HepG2 (cell line): ENCODE results near the gene QDPR. TPM values are rescaled to one million over a fixed set of nuclear protein-coding genes. Genes with fewer than 3 reads are reported as not detected.

ENCODE experiments used
- ARID5B ChIP-seq: IDR thresholded peaks from 2 replicates; pipeline ENCODE4 v1.4.0; 2020; ENCODE audit warnings: mild to moderate bottlenecking, missing genetic modification reagents
- GMEB1 ChIP-seq: sonication (generic); formaldehyde crosslinking; IDR thresholded peaks from 2 replicates; pipeline ENCODE4 v1.5.1; 2020; ENCODE audit warnings: missing genetic modification reagents, mild to moderate bottlenecking, borderline replicate concordance
- KLF15 ChIP-seq: sonication (generic); formaldehyde crosslinking; IDR thresholded peaks from 2 replicates; pipeline ENCODE4 v1.8.1; 2023; ENCODE audit warnings: borderline replicate concordance, mild to moderate bottlenecking, inconsistent platforms, missing genetic modification reagents, mixed read lengths
- NCOR1 ChIP-seq: fragments of 200-600 bp; sonication (generic); IDR thresholded peaks from 2 replicates; pipeline ENCODE4 v1.7.0; 2017; ENCODE audit warnings: antibody characterized with exemption, low read length, borderline replicate concordance
- NFE2L1 ChIP-seq: sonication (generic); formaldehyde crosslinking; IDR thresholded peaks from 2 replicates; pipeline ENCODE4 v1.4.0; 2020; ENCODE audit warnings: missing genetic modification reagents, mild to moderate bottlenecking, borderline replicate concordance
- NR0B2 ChIP-seq: sonication (generic); formaldehyde crosslinking; IDR thresholded peaks from 2 replicates; pipeline ENCODE4 v1.4.0; 2020; ENCODE audit warnings: mild to moderate bottlenecking, missing genetic modification reagents
- PHF8 ChIP-seq: sonication (generic); formaldehyde crosslinking; IDR thresholded peaks from 2 replicates; pipeline ENCODE4 v1.5.0; 2020; ENCODE audit warnings: missing genetic modification reagents
- RARG ChIP-seq: sonication (generic); formaldehyde crosslinking; IDR thresholded peaks from 2 replicates; pipeline ENCODE4 v1.4.0; 2020; ENCODE audit warnings: low read depth, mild to moderate bottlenecking, missing genetic modification reagents
- REST ChIP-seq, 2 experiments: IDR thresholded peaks; 2 replicates each; pipeline ENCODE4 v1.6.1; 2011 to 2012; ENCODE audit warnings: low read length in 2 of 2, borderline replicate concordance in 1 of 2, low read depth in 1 of 2, mild to moderate bottlenecking in 1 of 2, moderate library complexity in 1 of 2
- SRF ChIP-seq: IDR thresholded peaks from 2 replicates; pipeline ENCODE4 v1.6.1; 2011; ENCODE audit warnings: mild to moderate bottlenecking, low read depth, low read length, moderate library complexity
- THAP8 ChIP-seq: sonication (generic); formaldehyde crosslinking; IDR thresholded peaks from 2 replicates; pipeline ENCODE4 v1.5.1; 2020; ENCODE audit warnings: missing genetic modification reagents, mild to moderate bottlenecking, borderline replicate concordance
- ZMAT5 ChIP-seq: sonication (generic); formaldehyde crosslinking; IDR thresholded peaks from 2 replicates; pipeline ENCODE4 v1.5.0; 2020; ENCODE audit warnings: mild to moderate bottlenecking, low read depth, missing genetic modification reagents, borderline replicate concordance
- ZNF20 ChIP-seq: sonication (generic); formaldehyde crosslinking; IDR thresholded peaks from 2 replicates; pipeline ENCODE4 v1.4.0; 2020; ENCODE audit warnings: mild to moderate bottlenecking, moderate library complexity, missing genetic modification reagents
- ZNF264 ChIP-seq: sonication (generic); formaldehyde crosslinking; IDR thresholded peaks from 2 replicates; pipeline ENCODE4 v1.4.0; 2020; ENCODE audit warnings: missing genetic modification reagents
- ZNF337 ChIP-seq: sonication (generic); formaldehyde crosslinking; IDR thresholded peaks from 2 replicates; pipeline ENCODE4 v1.5.1; 2020; ENCODE audit warnings: missing genetic modification reagents, low read depth, mild to moderate bottlenecking, borderline replicate concordance
- ZNF510 ChIP-seq: sonication (generic); formaldehyde crosslinking; IDR thresholded peaks from 2 replicates; pipeline ENCODE4 v1.4.0; 2020; ENCODE audit warnings: low read depth, mild to moderate bottlenecking, missing genetic modification reagents
- ZNF556 ChIP-seq: sonication (generic); formaldehyde crosslinking; IDR thresholded peaks from 2 replicates; pipeline ENCODE4 v1.4.0; 2020; ENCODE audit warnings: mild to moderate bottlenecking, missing genetic modification reagents, borderline replicate concordance
- ZNF773 ChIP-seq: sonication (generic); formaldehyde crosslinking; IDR thresholded peaks from 2 replicates; pipeline ENCODE4 v1.4.0; 2020; ENCODE audit warnings: missing genetic modification reagents, borderline replicate concordance
- polyA plus RNA-seq, 8 experiments: library from polyadenylated mRNA; depleted of rRNA in 3 of 8; stranded (reverse) in 7 of 8; unstranded in 1 of 8; fragments of >200 nt; fragmentation: Illumina TruSeq in 4 of 8; extraction: Trizol in 4 of 8; gene quantifications; 2 replicates each; pipeline versions ENCODE4 v1.2.1 to v1.2.3, GENCODE V29; 2011 to 2016; ENCODE audit warnings: low read depth in 4 of 8, missing spikeins in 1 of 8, mixed read lengths in 1 of 8; ENCODE audit not compliant: insufficient read depth in 1 of 8
- total RNA-seq, 5 experiments: library from RNA; depleted of rRNA; stranded (reverse); fragments of >200 nt; fragmentation: Illumina TruSeq; extraction: Trizol; gene quantifications; 2 replicates each; pipeline ENCODE4 v1.2.3, GENCODE V29; 2016; ENCODE audit warnings: low read depth in 1 of 5

The QDPR gene
- total and polyA plus RNA-seq, 2 of the 13 experiments (the other 11 are each of a cell fraction or from before 2014, with no cell fraction given), result 9.9 to 95.5 TPM

GRCh38 chr4:17511509-17511949 lies 361 bp downstream of the QDPR start (continued):
- TF ChIP-seq THAP8 (CRISPR knock-in tag) (no peak), KLF15 (no peak), NR0B2 (CRISPR knock-in tag) (no peak), ZNF337 (CRISPR knock-in tag) (no peak), SRF (no peak), NFE2L1 (no peak), ZNF556 (CRISPR knock-in tag) (no peak), GMEB1 (CRISPR knock-in tag) (no peak), ZNF20 (no peak), ZNF510 (CRISPR knock-in tag) (no peak), REST (IDR thresholded peaks at IDR 0.05; ENCODE audit: borderline replicate concordance in 1 of 2, low read depth in 1 of 2, low read length in 2 of 2) (no peak), ZNF264 (CRISPR knock-in tag) (0 out of 2 replicates have a peak, but pooled peaks have one; percentile 55), ZMAT5 (CRISPR knock-in tag) (no peak), PHF8 (CRISPR knock-in tag) (peak; percentile 68; the same call in 1 of the 2 replicates), NCOR1 (no peak), RARG (no peak), ARID5B (CRISPR knock-in tag) (0 out of 2 replicates have a peak, but pooled peaks have one; percentile 3), ZNF773 (CRISPR knock-in tag) (no peak)
